Fibroblast of pulmonary artery (primary cell): ENCODE measurements around the gene CAMK1G.

ENCODE experiments used
- DNase-seq: peaks from one replicate; pipeline ENCODE4 v3.0.0-alpha.2; 2010; ENCODE audit warnings: low read depth
- H3K4me3 ChIP-seq: replicated peaks from 2 replicates; pipeline ENCODE4 v1.5.1; 2011; ENCODE audit warnings: low read depth, mild to moderate bottlenecking, control low read depth, low read length, moderate library complexity
- CTCF ChIP-seq: IDR thresholded peaks from 2 replicates; pipeline ENCODE4 v1.5.1; 2011; ENCODE audit warnings: mild to moderate bottlenecking, control low read depth, low read length, inconsistent platforms; ENCODE audit errors: missing control alignments

The CAMK1G gene

GRCh38 chr1:209633335-209633997 lies 50.0 kb downstream of the CAMK1G start:
- no peak for TF ChIP-seq CTCF
- DNase-seq = no peak
- no peak overlapping the region for H3K4me3 ChIP-seq

- DNase-seq = no peak
- TF ChIP-seq CTCF = no peak
- no peak overlapping the region for H3K4me3 ChIP-seq
These were observed 50.7 kb downstream of the CAMK1G start for GRCh38 chr1:209634005-209634737.

- no peak for TF ChIP-seq CTCF
- DNase-seq = no peak
- H3K4me3 ChIP-seq = no peak overlapping the region
These were observed 52.3 kb downstream of the CAMK1G start for GRCh38 chr1:209635850-209636249.

GRCh38 chr1:209641832-209642172 lies 58.3 kb downstream of the CAMK1G start:
- TF ChIP-seq CTCF = no peak
- no peak overlapping the region for H3K4me3 ChIP-seq
- DNase-seq = peak; percentile 85

- no peak for TF ChIP-seq CTCF
- DNase-seq = no peak
- no peak overlapping the region for H3K4me3 ChIP-seq
These were observed 59.3 kb downstream of the CAMK1G start for GRCh38 chr1:209642816-209643215.

- DNase-seq = peak; percentile 61
- no peak for TF ChIP-seq CTCF
- H3K4me3 ChIP-seq = no peak overlapping the region
These were observed 59.9 kb downstream of the CAMK1G start for GRCh38 chr1:209643285-209644020.
